ENCODE data around the gene HELT.

DNA sequence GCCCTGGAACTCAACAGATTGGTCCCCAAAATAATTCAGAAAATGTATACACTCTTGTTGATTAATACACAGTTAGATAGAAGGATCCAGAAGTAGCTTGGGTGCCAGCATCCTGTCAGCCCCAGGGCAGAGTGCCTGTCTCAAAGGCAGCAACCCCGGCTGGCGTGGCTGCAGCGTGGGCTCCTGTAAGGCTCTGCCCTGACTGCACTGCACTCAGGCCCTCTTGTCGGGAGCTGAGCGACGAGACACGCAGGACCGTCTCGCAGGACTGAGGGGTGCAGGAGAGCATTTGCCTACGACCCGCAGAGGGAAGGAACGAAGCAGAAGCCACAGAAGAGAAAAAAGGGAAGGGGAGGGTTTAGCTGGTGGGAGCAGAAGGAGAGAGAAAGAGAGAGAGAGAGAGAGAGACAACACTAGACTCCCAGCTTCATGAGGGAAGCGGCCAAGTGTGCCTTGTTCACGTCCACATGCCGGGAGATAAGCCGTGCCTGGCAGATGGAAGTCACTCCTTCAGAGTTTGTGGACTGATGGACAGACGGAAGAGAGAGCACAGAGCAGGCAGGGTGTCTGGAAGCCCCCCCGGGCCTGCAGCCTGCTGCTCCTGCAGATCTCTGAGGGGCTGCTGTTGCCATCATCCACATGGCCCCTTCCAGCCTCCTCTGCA, 38.7 kb upstream of the HELT start:
- TF ChIP-seq CTCF (IDR thresholded peaks at IDR 0.05) (no peak), POLR2A (IDR thresholded peaks at IDR 0.05) (no peak)
